Ishikawa (cell line): ENCODE measurements around the gene HMCN1.

ENCODE experiments used
- CEBPB ChIP-seq: IDR thresholded peaks from 2 replicates; pipeline ENCODE4 v1.6.1; 2012
- CREB1 ChIP-seq: IDR thresholded peaks from 2 replicates; pipeline ENCODE4 v1.6.1; 2012; ENCODE audit warnings: low read depth
- EGR1 ChIP-seq: IDR thresholded peaks from 2 replicates; pipeline ENCODE4 v1.6.1; 2012
- EP300 ChIP-seq: IDR thresholded peaks from 2 replicates; pipeline ENCODE4 v1.6.1; 2012; ENCODE audit warnings: borderline replicate concordance
- FOXM1 ChIP-seq: IDR thresholded peaks from 2 replicates; pipeline ENCODE4 v1.6.1; 2012; ENCODE audit warnings: low read depth, borderline replicate concordance
- NFIC ChIP-seq: IDR thresholded peaks from 2 replicates; pipeline ENCODE4 v1.6.1; 2012
- RAD21 ChIP-seq: IDR thresholded peaks from 2 replicates; pipeline ENCODE4 v1.6.1; 2012; ENCODE audit warnings: low read depth
- REST ChIP-seq: IDR thresholded peaks from 2 replicates; pipeline ENCODE4 v1.6.1; 2012; ENCODE audit warnings: low read depth, mild to moderate bottlenecking
- TAF1 ChIP-seq: IDR thresholded peaks from 2 replicates; pipeline ENCODE4 v1.6.1; 2012; ENCODE audit warnings: low read depth, mild to moderate bottlenecking
- TCF12 ChIP-seq: IDR thresholded peaks from 2 replicates; pipeline ENCODE4 v1.6.1; 2012; ENCODE audit warnings: low read depth
- USF1 ChIP-seq: IDR thresholded peaks from 2 replicates; pipeline ENCODE4 v1.6.1; 2012
- YY1 ChIP-seq: IDR thresholded peaks from 2 replicates; pipeline ENCODE4 v1.6.1; 2012; ENCODE audit warnings: low read depth
- TF ChIP-seq, protein P1 (sequence below): IDR thresholded peaks from 2 replicates; pipeline ENCODE4 v1.6.1; 2012

- TF ChIP-seq TAF1 (no peak), USF1 (no peak), FOXM1 (no peak), NFIC (no peak), RAD21 (no peak), CEBPB (no peak), EP300 (no peak), CREB1 (no peak), REST (no peak), EGR1 (no peak), YY1 (no peak), TCF12 (no peak)
- TF ChIP-seq, protein P1, sequence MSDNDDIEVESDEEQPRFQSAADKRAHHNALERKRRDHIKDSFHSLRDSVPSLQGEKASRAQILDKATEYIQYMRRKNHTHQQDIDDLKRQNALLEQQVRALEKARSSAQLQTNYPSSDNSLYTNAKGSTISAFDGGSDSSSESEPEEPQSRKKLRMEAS = no peak
These were observed 186.4 kb downstream of the HMCN1 start for GRCh38 chr1:185920602-185921001.
